ENCODE measurements around the gene BLCAP.

BLCAP gene

GRCh38 chr20:37540001-37540400 lies 12.3 kb upstream of the BLCAP start:
- Histone ChIP-seq H3K4me3 (replicated peaks; ENCODE audit: low read depth, low read length) (no peak overlapping the region), H3K27me3 (replicated peaks; ENCODE audit: control insufficient read depth, insufficient read depth, low read length) (peaks cover 2% of the 10 kb centered on the region; the same call in 1 of the 2 replicates), H3K36me3 (ENCODE audit: control insufficient read depth, insufficient read depth, low read length) (no peaks in the 10 kb centered on the region)
- no peak for TF ChIP-seq CTCF (IDR thresholded peaks at IDR 0.05; ENCODE audit: insufficient read depth, low read length, poor library complexity, severe bottlenecking)
- DNase-seq (ENCODE audit: extremely low read depth, insufficient read length) = no peak

DNA sequence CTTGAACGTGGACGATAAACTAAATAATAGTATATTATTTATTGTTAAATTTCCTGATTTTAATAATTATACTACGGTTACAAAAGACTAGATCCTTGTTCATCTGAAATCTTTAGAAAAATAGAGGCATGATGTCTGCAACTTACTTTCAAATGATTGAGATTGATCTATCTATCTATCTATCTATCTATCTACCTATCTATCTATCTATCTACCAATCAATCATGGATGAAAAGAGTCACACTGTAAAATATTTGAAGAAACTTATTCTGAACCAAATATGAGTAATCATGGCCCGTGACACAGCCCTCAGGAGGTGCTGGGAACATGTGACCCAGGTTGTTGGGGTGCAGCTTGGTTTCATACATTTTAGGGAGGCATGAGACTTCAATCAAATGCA lies 11.7 kb upstream of the BLCAP start:
- Histone ChIP-seq H3K27me3 (replicated peaks; ENCODE audit: control insufficient read depth, insufficient read depth, low read length) (no peaks in the 10 kb centered on the region), H3K4me3 (replicated peaks; ENCODE audit: low read depth, low read length) (no peak overlapping the region), H3K36me3 (ENCODE audit: control insufficient read depth, insufficient read depth, low read length) (no peaks in the 10 kb centered on the region)
- TF ChIP-seq CTCF (IDR thresholded peaks at IDR 0.05; ENCODE audit: insufficient read depth, low read length, poor library complexity, severe bottlenecking) = no peak
- no peak for DNase-seq (ENCODE audit: extremely low read depth, insufficient read length)

DNA sequence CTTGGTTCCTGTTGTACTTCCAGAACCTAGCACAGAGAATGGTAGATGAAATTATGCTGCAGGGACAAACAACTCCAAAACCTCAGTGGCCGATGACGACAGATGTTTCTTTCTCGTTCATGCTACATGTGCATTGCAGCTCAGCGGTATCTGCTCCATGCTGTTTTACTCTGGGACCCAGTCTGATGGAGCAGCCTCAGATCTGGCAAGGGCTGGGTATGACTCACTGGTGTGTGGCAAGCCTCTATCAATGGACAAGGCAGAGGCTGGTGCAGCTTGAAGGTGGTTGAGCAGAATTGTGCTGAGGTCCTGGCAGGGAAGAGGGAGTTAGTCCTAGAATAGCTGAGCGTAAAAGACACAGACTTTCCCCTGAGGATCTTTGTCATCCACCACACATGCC lies 10.3 kb upstream of the BLCAP start:
- no peak for TF ChIP-seq CTCF (IDR thresholded peaks at IDR 0.05; ENCODE audit: insufficient read depth, low read length, poor library complexity, severe bottlenecking)
- Histone ChIP-seq H3K27me3 (replicated peaks; ENCODE audit: control insufficient read depth, insufficient read depth, low read length) (no peaks in the 10 kb centered on the region), H3K4me3 (replicated peaks; ENCODE audit: low read depth, low read length) (no peak overlapping the region), H3K36me3 (ENCODE audit: control insufficient read depth, insufficient read depth, low read length) (no peaks in the 10 kb centered on the region)
- no peak for DNase-seq (ENCODE audit: extremely low read depth, insufficient read length)

DNA sequence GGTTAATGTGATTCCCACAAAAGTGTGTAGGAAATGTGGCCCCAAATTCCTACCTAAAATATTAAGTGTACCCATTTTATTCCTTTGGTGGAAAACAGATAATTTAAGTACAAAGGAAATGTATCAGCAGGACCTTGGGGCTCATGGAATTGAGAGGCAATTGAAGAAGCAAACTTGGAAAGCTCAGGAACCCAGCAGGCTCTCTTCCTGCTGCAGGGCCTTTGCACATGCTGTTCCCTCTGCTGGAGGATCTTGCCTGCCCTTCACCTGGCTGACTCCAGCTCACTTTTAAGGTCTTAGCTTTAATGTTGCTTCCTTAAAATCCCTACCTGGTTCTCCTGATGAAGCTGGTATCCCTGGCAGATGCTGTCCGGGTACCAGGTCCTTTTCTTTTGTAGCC lies 9.8 kb upstream of the BLCAP start:
- no peak overlapping the region for H3K4me3 ChIP-seq (replicated peaks; ENCODE audit: low read depth, low read length)
- TF ChIP-seq CTCF (IDR thresholded peaks at IDR 0.05; ENCODE audit: insufficient read depth, low read length, poor library complexity, severe bottlenecking) = no peak
- no peak for DNase-seq (ENCODE audit: extremely low read depth, insufficient read length)
- H3K27me3 ChIP-seq (replicated peaks; ENCODE audit: control insufficient read depth, insufficient read depth, low read length) = no peaks in the 10 kb centered on the region
- no peaks in the 10 kb centered on the region for H3K36me3 ChIP-seq (ENCODE audit: control insufficient read depth, insufficient read depth, low read length)

DNA sequence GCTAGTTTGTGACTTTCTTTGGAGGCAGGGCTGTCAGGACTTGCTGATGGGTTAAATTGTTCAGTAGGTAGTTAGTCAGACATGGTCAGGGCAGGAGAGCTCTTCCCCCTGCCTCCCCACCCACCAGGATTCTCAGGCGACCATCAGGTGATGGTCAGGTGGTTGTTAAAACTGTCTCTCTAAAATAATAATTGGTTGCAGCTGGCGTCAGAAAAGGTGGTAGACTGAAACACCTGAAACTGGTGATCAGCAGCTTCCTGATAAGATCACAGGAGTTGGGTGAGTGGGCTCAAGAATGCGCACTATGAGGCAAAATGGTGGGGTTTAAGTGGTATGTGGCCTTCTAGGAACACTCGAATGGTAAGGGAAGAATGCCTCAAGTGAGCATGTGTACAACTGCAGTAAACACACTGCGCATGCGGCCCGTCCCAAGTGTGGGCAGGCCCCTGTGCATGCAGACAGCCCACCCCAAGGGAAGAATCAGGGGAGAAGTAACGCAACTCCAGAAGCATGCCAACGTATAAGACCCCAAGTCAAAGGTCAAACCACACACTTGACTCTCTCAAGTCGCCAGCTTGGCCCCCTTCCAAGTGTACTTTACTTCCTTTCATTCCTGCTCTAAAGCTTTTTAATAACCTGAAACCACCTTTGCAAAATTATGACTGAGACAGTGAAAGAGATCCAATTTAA lies 7.9 kb upstream of the BLCAP start:
- H3K36me3 ChIP-seq (ENCODE audit: control insufficient read depth, insufficient read depth, low read length) = no peaks in the 10 kb centered on the region
- no peak overlapping the region for H3K4me3 ChIP-seq (replicated peaks; ENCODE audit: low read depth, low read length)
- no peak for DNase-seq (ENCODE audit: extremely low read depth, insufficient read length)
- no peaks in the 10 kb centered on the region for H3K27me3 ChIP-seq (replicated peaks; ENCODE audit: control insufficient read depth, insufficient read depth, low read length)
- TF ChIP-seq CTCF (IDR thresholded peaks at IDR 0.05; ENCODE audit: insufficient read depth, low read length, poor library complexity, severe bottlenecking) = no peak

All from GM06990 (cell line).